GM23338 (cell line): Measurements from ENCODE around the gene TMPRSS2. TPM values are rescaled to one million over a fixed set of nuclear protein-coding genes. Genes with fewer than 3 reads are reported as not detected.

Experiments
- ATAC-seq: fragments of 200-7000 bp; cut with Tn5 transposase; 3 replicates; pipeline ENCODE4 v1.9.1; 2020
- DNase-seq: peaks from one replicate; pipeline ENCODE4 v3.0.0-alpha.2; 2015; ENCODE audit warnings: low spot score
- H2AFZ ChIP-seq: fragments of 200-600 bp; sonication (generic); 2 replicates; pipeline ENCODE4 v1.8.0; 2016; ENCODE audit warnings: antibody characterized with exemption, mild to moderate bottlenecking, moderate library complexity
- H3F3A ChIP-seq: fragments of 200-600 bp; sonication (generic); replicated peaks from 2 replicates; pipeline ENCODE4 v1.8.0; 2017; ENCODE audit warnings: antibody characterized with exemption, mixed run types, low read depth
- H3K27ac ChIP-seq: fragments of 200-600 bp; sonication (generic); 2 replicates; pipeline ENCODE4 v1.6.1; 2016; ENCODE audit warnings: low read depth
- H3K27me3 ChIP-seq: fragments of 200-600 bp; sonication (generic); 2 replicates; pipeline ENCODE4 v1.8.0; 2016; ENCODE audit warnings: mild to moderate bottlenecking, mixed run types, moderate library complexity; ENCODE audit not compliant: insufficient read depth
- H3K36me3 ChIP-seq: fragments of 200-600 bp; sonication (generic); 2 replicates; pipeline ENCODE4 v1.8.0; 2016; ENCODE audit warnings: mild to moderate bottlenecking; ENCODE audit not compliant: insufficient read depth
- H3K4me1 ChIP-seq: fragments of 200-600 bp; sonication (generic); 2 replicates; pipeline ENCODE4 v1.8.0; 2016; ENCODE audit warnings: mild to moderate bottlenecking, moderate library complexity; ENCODE audit not compliant: insufficient read depth
- H3K4me2 ChIP-seq: fragments of 200-600 bp; sonication (generic); 2 replicates; pipeline ENCODE4 v1.7.1; 2017; ENCODE audit warnings: mixed run types
- H3K4me3 ChIP-seq: fragments of 200-600 bp; sonication (generic); 2 replicates; pipeline ENCODE4 v1.6.1; 2016; ENCODE audit warnings: mixed run types
- H3K79me2 ChIP-seq: fragments of 200-600 bp; sonication (generic); replicated peaks from 2 replicates; pipeline ENCODE4 v1.8.0; 2017; ENCODE audit warnings: mild to moderate bottlenecking; ENCODE audit not compliant: insufficient read depth
- H3K9me2 ChIP-seq: fragments of 200-600 bp; sonication (generic); 2 replicates; pipeline ENCODE4 v1.8.0; 2017; ENCODE audit not compliant: insufficient read depth
- H4K20me1 ChIP-seq: fragments of 200-600 bp; sonication (generic); replicated peaks from 2 replicates; pipeline ENCODE4 v1.8.0; 2017; ENCODE audit warnings: mild to moderate bottlenecking; ENCODE audit not compliant: insufficient read depth
- H3K27ac Mint-ChIP-seq: 2 replicates; pipeline ENCODE4 v1.8.0; 2020; ENCODE audit warnings: inconsistent platforms, mild to moderate bottlenecking, moderate library complexity, mixed read lengths
- H3K27me3 Mint-ChIP-seq: 3 replicates; pipeline ENCODE4 v1.8.0; 2022; ENCODE audit warnings: low read depth, mild to moderate bottlenecking, moderate library complexity, mixed read lengths, inconsistent platforms; ENCODE audit not compliant: insufficient read depth, poor library complexity
- H3K36me3 Mint-ChIP-seq: 3 replicates; pipeline ENCODE4 v1.8.0; 2021; ENCODE audit warnings: low read depth, mild to moderate bottlenecking, inconsistent platforms, moderate library complexity, mixed read lengths
- H3K4me1 Mint-ChIP-seq: 3 replicates; pipeline ENCODE4 v1.8.0; 2020; ENCODE audit warnings: mild to moderate bottlenecking, inconsistent platforms, mixed read lengths
- H3K4me3 Mint-ChIP-seq: 3 replicates; pipeline ENCODE4 v1.8.0; 2021; ENCODE audit warnings: moderate library complexity, mild to moderate bottlenecking, inconsistent platforms, mixed read lengths
- H3K9me3 Mint-ChIP-seq: 3 replicates; pipeline ENCODE4 v1.8.0; 2020; ENCODE audit warnings: moderate library complexity, mild to moderate bottlenecking, inconsistent platforms, mixed read lengths
- CREB1 ChIP-seq: fragments of 250-450 bp; sonication (Bioruptor Pico); IDR thresholded peaks from 2 replicates; pipeline ENCODE4 v1.5.0; 2020; ENCODE audit warnings: low read depth, mild to moderate bottlenecking, moderate library complexity
- EZH2 ChIP-seq: fragments of 200-600 bp; sonication (generic); IDR thresholded peaks from one replicate; pipeline ENCODE4 v1.8.0; 2017; ENCODE audit warnings: antibody characterized with exemption, mild to moderate bottlenecking, low read depth; ENCODE audit not compliant: unreplicated experiment
- EZH2phosphoT487 ChIP-seq: fragments of 200-600 bp; sonication (generic); IDR thresholded peaks from one replicate; pipeline ENCODE4 v1.8.1; 2018; ENCODE audit warnings: antibody characterized with exemption; ENCODE audit not compliant: unreplicated experiment
- JUNB ChIP-seq: IDR thresholded peaks from one replicate; pipeline ENCODE4 v1.6.1; 2016; ENCODE audit warnings: antibody characterized with exemption; ENCODE audit not compliant: unreplicated experiment
- NANOG ChIP-seq: IDR thresholded peaks from 2 replicates; pipeline ENCODE4 v1.6.1; 2016; ENCODE audit warnings: antibody characterized with exemption, borderline replicate concordance
- POLR2AphosphoS5 ChIP-seq: IDR thresholded peaks from 2 replicates; pipeline ENCODE4 v1.6.1; 2016; ENCODE audit warnings: antibody characterized with exemption, low read depth
- STAT1 ChIP-seq: IDR thresholded peaks from one replicate; pipeline ENCODE4 v1.6.1; 2016; ENCODE audit warnings: antibody characterized with exemption; ENCODE audit not compliant: unreplicated experiment
- ZNF114 ChIP-seq: fragments of 250-450 bp; sonication (Bioruptor Pico); IDR thresholded peaks from 2 replicates; pipeline ENCODE4 v1.5.0; 2020; ENCODE audit warnings: mild to moderate bottlenecking, moderate library complexity
- ZNF331 ChIP-seq: fragments of 250-450 bp; sonication (Bioruptor Pico); IDR thresholded peaks from 2 replicates; pipeline ENCODE4 v1.5.0; 2020; ENCODE audit warnings: low read depth, mild to moderate bottlenecking, moderate library complexity
- polyA plus RNA-seq: library from polyadenylated mRNA; unstranded; fragments of >200 nt; fragmentation: Nextera tagmentation; extraction: Ambion mirVana; gene quantifications from 2 replicates; pipeline ENCODE4 v1.2.1, GENCODE V29; 2016
- total RNA-seq: library from RNA; depleted of rRNA; stranded (reverse); fragments of >200 nt; shearing (Covaris generic); gene quantifications from 2 replicates; pipeline ENCODE4 v1.2.3, GENCODE V29; 2014
- TF ChIP-seq, protein P1 (sequence below): IDR thresholded peaks from one replicate; pipeline ENCODE4 v1.6.1; 2018; ENCODE audit warnings: antibody characterized with exemption; ENCODE audit not compliant: unreplicated experiment
- TF ChIP-seq, protein P2 (sequence below): fragments of 250-450 bp; sonication (Bioruptor Pico); IDR thresholded peaks from 2 replicates; pipeline ENCODE4 v1.5.0; 2020; ENCODE audit warnings: mild to moderate bottlenecking, moderate library complexity
- TF ChIP-seq, protein P3 (sequence below): IDR thresholded peaks from 2 replicates; pipeline ENCODE4 v1.6.1; 2016; ENCODE audit warnings: antibody characterized with exemption

Gene TMPRSS2
- total and polyA plus RNA-seq, 2 experiments from 2014 or later = 2.3 to 4.9 TPM

DNA sequence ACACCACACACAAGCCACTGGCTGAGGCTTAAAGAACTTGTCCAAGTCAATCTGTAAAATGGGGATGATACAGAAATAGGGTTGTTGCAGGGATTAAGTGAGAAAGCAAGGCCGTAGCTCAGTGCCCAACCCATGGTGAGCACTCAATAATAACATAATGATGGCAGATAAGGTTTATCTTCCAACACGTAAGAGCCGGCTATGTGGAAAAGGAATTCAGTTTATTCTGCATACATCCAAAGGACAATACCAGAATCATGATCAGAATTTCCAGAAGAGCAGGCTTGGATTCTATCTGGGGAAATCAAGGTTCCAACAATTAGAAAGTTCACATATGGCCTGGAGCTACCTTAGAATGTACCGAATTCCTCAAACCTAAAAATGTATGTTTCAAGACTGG is 4.6 kb downstream of the TMPRSS2 start:
- no peak overlapping the region for H3K27ac Mint-ChIP-seq
- no peaks in the 10 kb centered on the region for H3K36me3 Mint-ChIP-seq
- Histone ChIP-seq H3K27ac (no peak overlapping the region), H4K20me1 (peaks cover 3% of the 10 kb centered on the region; the same call in 1 of the 2 replicates), H3K9me2 (no peaks in the 10 kb centered on the region), H3K4me1 (peaks cover 8% of the 10 kb centered on the region), H3K36me3 (no peaks in the 10 kb centered on the region), H3K79me2 (peaks cover 3% of the 10 kb centered on the region; the same call in 1 of the 2 replicates), H3K4me2 (no peak overlapping the region), H3F3A (0 out of 2 replicates have a peak, but pooled peaks cover 4% of the 10 kb centered on the region), H2AFZ (no peak overlapping the region), H3K4me3 (no peak overlapping the region), H3K27me3 (peaks cover 27% of the 10 kb centered on the region)
- ATAC-seq (no peak), DNase-seq (no peak)
- peaks cover 23% of the 10 kb centered on the region for H3K27me3 Mint-ChIP-seq
- H3K4me3 Mint-ChIP-seq = no peak overlapping the region
- H3K9me3 Mint-ChIP-seq = no peaks in the 10 kb centered on the region
- peaks cover 17% of the 10 kb centered on the region for H3K4me1 Mint-ChIP-seq
- TF ChIP-seq EZH2 = no peak
- no peak for TF ChIP-seq EZH2phosphoT487
- TF ChIP-seq ZNF331 = no peak

DNA sequence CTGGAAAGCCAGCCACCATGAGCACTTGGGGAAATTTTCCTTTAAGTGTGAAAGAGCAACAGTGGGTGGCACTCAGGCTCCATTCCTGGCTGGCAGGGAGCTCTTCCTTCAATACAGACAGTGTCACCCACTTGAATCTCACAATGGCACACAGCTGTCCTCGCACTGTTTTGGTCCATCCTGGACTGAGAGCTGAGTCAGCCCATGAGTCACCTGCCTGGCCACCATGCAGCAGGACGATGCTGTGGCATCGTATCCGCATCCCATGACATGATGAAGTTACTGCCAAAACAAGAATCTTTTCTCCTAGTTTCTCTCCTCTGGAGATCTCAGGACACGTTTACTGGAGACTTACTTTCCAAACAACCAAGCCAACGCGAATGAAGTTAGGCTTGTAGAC is 6.0 kb downstream of the TMPRSS2 start:
- Mint-ChIP-seq H3K27ac (peak overlapping the region; percentile 7; the same call in 1 of the 2 replicates), H3K27me3 (peaks cover 19% of the 10 kb centered on the region), H3K9me3 (no peaks in the 10 kb centered on the region), H3K36me3 (no peaks in the 10 kb centered on the region), H3K4me3 (no peak overlapping the region), H3K4me1 (peaks cover 21% of the 10 kb centered on the region)
- TF ChIP-seq NANOG (no peak), STAT1 (no peak), ZNF331 (no peak), JUNB (no peak), EZH2 (no peak), ZNF114 (CRISPR knock-in tag) (no peak), EZH2phosphoT487 (no peak), CREB1 (CRISPR knock-in tag) (no peak), POLR2AphosphoS5 (no peak)
- TF ChIP-seq, protein P1, sequence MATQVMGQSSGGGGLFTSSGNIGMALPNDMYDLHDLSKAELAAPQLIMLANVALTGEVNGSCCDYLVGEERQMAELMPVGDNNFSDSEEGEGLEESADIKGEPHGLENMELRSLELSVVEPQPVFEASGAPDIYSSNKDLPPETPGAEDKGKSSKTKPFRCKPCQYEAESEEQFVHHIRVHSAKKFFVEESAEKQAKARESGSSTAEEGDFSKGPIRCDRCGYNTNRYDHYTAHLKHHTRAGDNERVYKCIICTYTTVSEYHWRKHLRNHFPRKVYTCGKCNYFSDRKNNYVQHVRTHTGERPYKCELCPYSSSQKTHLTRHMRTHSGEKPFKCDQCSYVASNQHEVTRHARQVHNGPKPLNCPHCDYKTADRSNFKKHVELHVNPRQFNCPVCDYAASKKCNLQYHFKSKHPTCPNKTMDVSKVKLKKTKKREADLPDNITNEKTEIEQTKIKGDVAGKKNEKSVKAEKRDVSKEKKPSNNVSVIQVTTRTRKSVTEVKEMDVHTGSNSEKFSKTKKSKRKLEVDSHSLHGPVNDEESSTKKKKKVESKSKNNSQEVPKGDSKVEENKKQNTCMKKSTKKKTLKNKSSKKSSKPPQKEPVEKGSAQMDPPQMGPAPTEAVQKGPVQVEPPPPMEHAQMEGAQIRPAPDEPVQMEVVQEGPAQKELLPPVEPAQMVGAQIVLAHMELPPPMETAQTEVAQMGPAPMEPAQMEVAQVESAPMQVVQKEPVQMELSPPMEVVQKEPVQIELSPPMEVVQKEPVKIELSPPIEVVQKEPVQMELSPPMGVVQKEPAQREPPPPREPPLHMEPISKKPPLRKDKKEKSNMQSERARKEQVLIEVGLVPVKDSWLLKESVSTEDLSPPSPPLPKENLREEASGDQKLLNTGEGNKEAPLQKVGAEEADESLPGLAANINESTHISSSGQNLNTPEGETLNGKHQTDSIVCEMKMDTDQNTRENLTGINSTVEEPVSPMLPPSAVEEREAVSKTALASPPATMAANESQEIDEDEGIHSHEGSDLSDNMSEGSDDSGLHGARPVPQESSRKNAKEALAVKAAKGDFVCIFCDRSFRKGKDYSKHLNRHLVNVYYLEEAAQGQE = no peak
- TF ChIP-seq, protein P2, sequence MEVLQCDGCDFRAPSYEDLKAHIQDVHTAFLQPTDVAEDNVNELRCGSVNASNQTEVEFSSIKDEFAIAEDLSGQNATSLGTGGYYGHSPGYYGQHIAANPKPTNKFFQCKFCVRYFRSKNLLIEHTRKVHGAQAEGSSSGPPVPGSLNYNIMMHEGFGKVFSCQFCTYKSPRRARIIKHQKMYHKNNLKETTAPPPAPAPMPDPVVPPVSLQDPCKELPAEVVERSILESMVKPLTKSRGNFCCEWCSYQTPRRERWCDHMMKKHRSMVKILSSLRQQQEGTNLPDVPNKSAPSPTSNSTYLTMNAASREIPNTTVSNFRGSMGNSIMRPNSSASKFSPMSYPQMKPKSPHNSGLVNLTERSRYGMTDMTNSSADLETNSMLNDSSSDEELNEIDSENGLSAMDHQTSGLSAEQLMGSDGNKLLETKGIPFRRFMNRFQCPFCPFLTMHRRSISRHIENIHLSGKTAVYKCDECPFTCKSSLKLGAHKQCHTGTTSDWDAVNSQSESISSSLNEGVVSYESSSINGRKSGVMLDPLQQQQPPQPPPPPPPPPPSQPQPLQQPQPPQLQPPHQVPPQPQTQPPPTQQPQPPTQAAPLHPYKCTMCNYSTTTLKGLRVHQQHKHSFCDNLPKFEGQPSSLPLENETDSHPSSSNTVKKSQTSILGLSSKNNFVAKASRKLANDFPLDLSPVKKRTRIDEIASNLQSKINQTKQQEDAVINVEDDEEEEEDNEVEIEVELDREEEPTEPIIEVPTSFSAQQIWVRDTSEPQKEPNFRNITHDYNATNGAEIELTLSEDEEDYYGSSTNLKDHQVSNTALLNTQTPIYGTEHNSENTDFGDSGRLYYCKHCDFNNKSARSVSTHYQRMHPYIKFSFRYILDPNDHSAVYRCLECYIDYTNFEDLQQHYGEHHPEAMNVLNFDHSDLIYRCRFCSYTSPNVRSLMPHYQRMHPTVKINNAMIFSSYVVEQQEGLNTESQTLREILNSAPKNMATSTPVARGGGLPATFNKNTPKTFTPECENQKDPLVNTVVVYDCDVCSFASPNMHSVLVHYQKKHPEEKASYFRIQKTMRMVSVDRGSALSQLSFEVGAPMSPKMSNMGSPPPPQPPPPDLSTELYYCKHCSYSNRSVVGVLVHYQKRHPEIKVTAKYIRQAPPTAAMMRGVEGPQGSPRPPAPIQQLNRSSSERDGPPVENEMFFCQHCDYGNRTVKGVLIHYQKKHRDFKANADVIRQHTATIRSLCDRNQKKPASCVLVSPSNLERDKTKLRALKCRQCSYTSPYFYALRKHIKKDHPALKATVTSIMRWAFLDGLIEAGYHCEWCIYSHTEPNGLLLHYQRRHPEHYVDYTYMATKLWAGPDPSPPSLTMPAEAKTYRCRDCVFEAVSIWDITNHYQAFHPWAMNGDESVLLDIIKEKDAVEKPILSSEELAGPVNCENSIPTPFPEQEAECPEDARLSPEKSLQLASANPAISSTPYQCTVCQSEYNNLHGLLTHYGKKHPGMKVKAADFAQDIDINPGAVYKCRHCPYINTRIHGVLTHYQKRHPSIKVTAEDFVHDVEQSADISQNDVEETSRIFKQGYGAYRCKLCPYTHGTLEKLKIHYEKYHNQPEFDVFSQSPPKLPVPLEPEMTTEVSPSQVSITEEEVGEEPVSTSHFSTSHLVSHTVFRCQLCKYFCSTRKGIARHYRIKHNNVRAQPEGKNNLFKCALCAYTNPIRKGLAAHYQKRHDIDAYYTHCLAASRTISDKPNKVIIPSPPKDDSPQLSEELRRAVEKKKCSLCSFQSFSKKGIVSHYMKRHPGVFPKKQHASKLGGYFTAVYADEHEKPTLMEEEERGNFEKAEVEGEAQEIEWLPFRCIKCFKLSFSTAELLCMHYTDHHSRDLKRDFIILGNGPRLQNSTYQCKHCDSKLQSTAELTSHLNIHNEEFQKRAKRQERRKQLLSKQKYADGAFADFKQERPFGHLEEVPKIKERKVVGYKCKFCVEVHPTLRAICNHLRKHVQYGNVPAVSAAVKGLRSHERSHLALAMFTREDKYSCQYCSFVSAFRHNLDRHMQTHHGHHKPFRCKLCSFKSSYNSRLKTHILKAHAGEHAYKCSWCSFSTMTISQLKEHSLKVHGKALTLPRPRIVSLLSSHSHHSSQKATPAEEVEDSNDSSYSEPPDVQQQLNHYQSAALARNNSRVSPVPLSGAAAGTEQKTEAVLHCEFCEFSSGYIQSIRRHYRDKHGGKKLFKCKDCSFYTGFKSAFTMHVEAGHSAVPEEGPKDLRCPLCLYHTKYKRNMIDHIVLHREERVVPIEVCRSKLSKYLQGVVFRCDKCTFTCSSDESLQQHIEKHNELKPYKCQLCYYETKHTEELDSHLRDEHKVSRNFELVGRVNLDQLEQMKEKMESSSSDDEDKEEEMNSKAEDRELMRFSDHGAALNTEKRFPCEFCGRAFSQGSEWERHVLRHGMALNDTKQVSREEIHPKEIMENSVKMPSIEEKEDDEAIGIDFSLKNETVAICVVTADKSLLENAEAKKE = no peak
- TF ChIP-seq, protein P3, sequence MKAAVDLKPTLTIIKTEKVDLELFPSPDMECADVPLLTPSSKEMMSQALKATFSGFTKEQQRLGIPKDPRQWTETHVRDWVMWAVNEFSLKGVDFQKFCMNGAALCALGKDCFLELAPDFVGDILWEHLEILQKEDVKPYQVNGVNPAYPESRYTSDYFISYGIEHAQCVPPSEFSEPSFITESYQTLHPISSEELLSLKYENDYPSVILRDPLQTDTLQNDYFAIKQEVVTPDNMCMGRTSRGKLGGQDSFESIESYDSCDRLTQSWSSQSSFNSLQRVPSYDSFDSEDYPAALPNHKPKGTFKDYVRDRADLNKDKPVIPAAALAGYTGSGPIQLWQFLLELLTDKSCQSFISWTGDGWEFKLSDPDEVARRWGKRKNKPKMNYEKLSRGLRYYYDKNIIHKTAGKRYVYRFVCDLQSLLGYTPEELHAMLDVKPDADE = no peak
- Histone ChIP-seq H4K20me1 (peaks cover 3% of the 10 kb centered on the region; the same call in 1 of the 2 replicates), H3K4me3 (no peak overlapping the region), H3K4me1 (peaks cover 8% of the 10 kb centered on the region), H3K79me2 (peaks cover 3% of the 10 kb centered on the region; the same call in 1 of the 2 replicates), H3K27me3 (peaks cover 25% of the 10 kb centered on the region), H3K27ac (no peak overlapping the region), H3K9me2 (no peaks in the 10 kb centered on the region), H3K4me2 (no peak overlapping the region), H3K36me3 (no peaks in the 10 kb centered on the region), H2AFZ (no peak overlapping the region), H3F3A (0 out of 2 replicates have a peak, but pooled peaks cover 4% of the 10 kb centered on the region)
- DNase-seq (no peak), ATAC-seq (no peak)
